ENCODE results near the gene LIG4. TPM values are rescaled to one million over a fixed set of nuclear protein-coding genes. Genes with fewer than 3 reads are reported as not detected.

The LIG4 gene
- total and polyA plus RNA-seq, 2 donors from 2014 or later: 5.9 to 9.3 TPM

GRCh38 chr13:108194435-108194936 is 20.9 kb downstream of the LIG4 start:
- Histone ChIP-seq H3K4me1 (ENCODE audit: control insufficient read depth in 2 of 3, insufficient read depth in 2 of 3, low read depth in 1 of 3, low read length in 3 of 3) (no peaks in the 10 kb centered on the region), H3K36me3 (ENCODE audit: control insufficient read depth in 2 of 3, insufficient read depth in 3 of 3, low read length in 3 of 3) (no peaks in the 10 kb centered on the region), H3K9me3 (ENCODE audit: control insufficient read depth in 2 of 3, insufficient read depth in 1 of 3, low read length in 3 of 3) (peaks cover 0 to 2% (median 0%) of the 10 kb centered on the region in 3 donors), H3K27ac (ENCODE audit: low read depth in 2 of 2, low read length in 2 of 2) (no peak overlapping the region), H3K9ac (ENCODE audit: low read length in 3 of 3) (no peak overlapping the region), H3K4me3 (ENCODE audit: low read length in 3 of 3) (no peak overlapping the region), H3K27me3 (ENCODE audit: control insufficient read depth, insufficient read depth, low read length) (no peaks in the 10 kb centered on the region)
- FAIRE-seq: no peak
- TF ChIP-seq CTCF (IDR thresholded peaks at IDR 0.05; ENCODE audit: borderline replicate concordance, extremely low read depth, insufficient read depth): no peak
- intact Hi-C loops (cut with DNase I): no loop called here
- DNase-seq: peak in 1 of 5 donors; percentile 49

GRCh38 chr13:108193806-108194205 is 21.5 kb downstream of the LIG4 start:
- no peaks in the 10 kb centered on the region for H3K4me1 ChIP-seq (ENCODE audit: control insufficient read depth in 2 of 3, insufficient read depth in 2 of 3, low read depth in 1 of 3, low read length in 3 of 3)
- no peak for FAIRE-seq
- H3K27me3 ChIP-seq (ENCODE audit: control insufficient read depth, insufficient read depth, low read length): no peaks in the 10 kb centered on the region
- H3K27ac ChIP-seq (ENCODE audit: low read depth in 2 of 2, low read length in 2 of 2): no peak overlapping the region
- DNase-seq: no peak
- H3K4me3 ChIP-seq (ENCODE audit: low read length in 3 of 3): no peak overlapping the region
- no peak overlapping the region for H3K9ac ChIP-seq (ENCODE audit: low read length in 3 of 3)
- intact Hi-C loops (cut with DNase I): no loop called here
- H3K36me3 ChIP-seq (ENCODE audit: control insufficient read depth in 2 of 3, insufficient read depth in 3 of 3, low read length in 3 of 3): no peaks in the 10 kb centered on the region
- no peak for TF ChIP-seq CTCF (IDR thresholded peaks at IDR 0.05; ENCODE audit: borderline replicate concordance, extremely low read depth, insufficient read depth)
- H3K9me3 ChIP-seq (ENCODE audit: control insufficient read depth in 2 of 3, insufficient read depth in 1 of 3, low read length in 3 of 3): peaks cover 0 to 2% (median 0%) of the 10 kb centered on the region in 3 donors

- intact Hi-C loops (cut with DNase I): no loop called here
- no peak for TF ChIP-seq CTCF (IDR thresholded peaks at IDR 0.05; ENCODE audit: borderline replicate concordance, extremely low read depth, insufficient read depth)
- H3K9me3 ChIP-seq (ENCODE audit: control insufficient read depth in 2 of 3, insufficient read depth in 1 of 3, low read length in 3 of 3): peaks cover 0 to 2% (median 0%) of the 10 kb centered on the region in 3 donors
- no peak overlapping the region for H3K27ac ChIP-seq (ENCODE audit: low read depth in 2 of 2, low read length in 2 of 2)
- H3K4me3 ChIP-seq (ENCODE audit: low read length in 3 of 3): no peak overlapping the region
- DNase-seq (no peak), FAIRE-seq (no peak)
- H3K27me3 ChIP-seq (ENCODE audit: control insufficient read depth, insufficient read depth, low read length): no peaks in the 10 kb centered on the region
- no peak overlapping the region for H3K9ac ChIP-seq (ENCODE audit: low read length in 3 of 3)
- no peaks in the 10 kb centered on the region for H3K4me1 ChIP-seq (ENCODE audit: control insufficient read depth in 2 of 3, insufficient read depth in 2 of 3, low read depth in 1 of 3, low read length in 3 of 3)
- no peaks in the 10 kb centered on the region for H3K36me3 ChIP-seq (ENCODE audit: control insufficient read depth in 2 of 3, insufficient read depth in 3 of 3, low read length in 3 of 3)
These were observed 24.4 kb downstream of the LIG4 start for GRCh38 chr13:108190897-108191296.

- Histone ChIP-seq H3K27ac (ENCODE audit: low read depth in 2 of 2, low read length in 2 of 2) (no peak overlapping the region), H3K36me3 (ENCODE audit: control insufficient read depth in 2 of 3, insufficient read depth in 3 of 3, low read length in 3 of 3) (no peaks in the 10 kb centered on the region), H3K4me3 (ENCODE audit: low read length in 3 of 3) (no peak overlapping the region), H3K27me3 (ENCODE audit: control insufficient read depth, insufficient read depth, low read length) (no peaks in the 10 kb centered on the region), H3K9me3 (ENCODE audit: control insufficient read depth in 2 of 3, insufficient read depth in 1 of 3, low read length in 3 of 3) (peaks cover 0 to 2% (median 0%) of the 10 kb centered on the region in 3 donors), H3K4me1 (ENCODE audit: control insufficient read depth in 2 of 3, insufficient read depth in 2 of 3, low read depth in 1 of 3, low read length in 3 of 3) (no peaks in the 10 kb centered on the region), H3K9ac (ENCODE audit: low read length in 3 of 3) (no peak overlapping the region)
- no peak for TF ChIP-seq CTCF (IDR thresholded peaks at IDR 0.05; ENCODE audit: borderline replicate concordance, extremely low read depth, insufficient read depth)
- intact Hi-C loops (cut with DNase I): no loop called here
- no peak for DNase-seq
- FAIRE-seq: no peak
These were observed 27.1 kb downstream of the LIG4 start for GRCh38 chr13:108188260-108188659.
